C4-2B (cell line): Measurements from ENCODE around the gene TGIF2.
"Not testable (repeated sequence)": the region's sequence is repeated elsewhere in the genome, so short reads cannot be mapped to it uniquely, and the experiment has no call there.

Source experiments
- CTCF ChIP-seq: fragments of 450-650 bp; conservative IDR thresholded peaks from 2 replicates; pipeline ENCODE4 v1.5.1; 2017; ENCODE audit warnings: mild to moderate bottlenecking
- ZFX ChIP-seq: fragments of 450-650 bp; IDR thresholded peaks from 2 replicates; pipeline ENCODE4 v1.6.1; 2017

- TF ChIP-seq CTCF, ZFX: not testable (repeated sequence)
Measured at GRCh38 chr20:36638876-36639400, 65.5 kb downstream of the TGIF2 start.
